Heart left ventricle (tissue), 13 donors: Measurements from ENCODE around the gene PCP4.

ENCODE experiments used
- CTCF ChIP-seq, 12 donors: fragments of 200-600 bp; sonication (generic) in 4 of 12; IDR thresholded peaks; one replicate each; pipeline versions ENCODE4 v1.5.0 to v1.8.0; 2018 to 2022; ENCODE audit warnings: antibody characterized with exemption in 12 of 12, mild to moderate bottlenecking in 5 of 12
- POLR2A ChIP-seq, 2 donors: fragments of 450-650 bp; IDR thresholded peaks; one replicate each; pipeline ENCODE4 v1.6.1; 2017; ENCODE audit warnings: antibody characterized with exemption in 2 of 2, mild to moderate bottlenecking in 2 of 2, moderate library complexity in 2 of 2
- donor health status: ischemic (EF 13 %, LVEDD 7.1; RV severe dilation, severe dysfunction).
- donor health status: DM: no; HTN: yes; CAD: no.
- donor health status: DM: no; HTN: no; CAD: no.
- donor health status: ischemic (EF 25% LVEDD 6.9; RV normal size, moderate dysfunction).
- donor health status: ischemic (EF 25% LVEDD 5.7; RV mildly dilated, moderate dysfunction).
- donor health status: ischemic (EF 35%, LVEDD 5.7; RV mildly dilated, moderate dysfunction).
- donor health status: nonischemic (EF 11% LVEDD 7.7; RV severe dilation, severe dysfunction).
- donor health status: DM: yes; HTN: yes; CAD: no.
- donor health status: PGD.
- donor health status: ischemic (EF 29% LVEDD 5.4; RV normal size, mild dysfunction).
- donor health status: nonischemic (EF 23%, LVEDD 6.1; RV moderate dilation, normal function).

DNA sequence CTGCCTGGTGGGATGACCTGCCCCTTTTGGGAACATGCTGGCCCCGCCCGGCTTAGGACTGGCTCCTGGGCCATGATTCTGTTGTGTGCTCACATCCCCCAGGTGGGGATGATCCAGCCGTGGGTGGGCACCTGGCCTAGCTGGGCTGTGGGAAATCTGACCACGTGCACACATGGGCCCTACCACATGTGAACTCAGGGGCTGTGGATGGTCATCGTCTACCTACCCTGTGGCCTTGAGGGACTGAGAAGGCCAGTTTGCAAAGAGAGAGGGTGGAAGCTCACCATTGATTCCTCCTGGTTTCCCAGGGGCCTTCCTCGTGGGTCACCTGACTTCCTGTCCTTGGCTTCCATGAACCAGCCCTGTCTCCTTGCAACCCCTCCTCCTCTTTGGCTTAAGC lies 19.4 kb upstream of the PCP4 start:
- TF ChIP-seq CTCF (IDR thresholded peaks at IDR 0.05) (no peak), POLR2A (IDR thresholded peaks at IDR 0.05) (no peak)
